Vagina (tissue), 2 donors: Measurements from ENCODE around the gene PRPF38B. TPM values are rescaled to one million over a fixed set of nuclear protein-coding genes. Genes with fewer than 3 reads are reported as not detected.

ENCODE experiments used
- DNase-seq, 2 donors: peaks; one replicate each; pipeline ENCODE4 v3.0.0-alpha.2; 2017; ENCODE audit errors: extremely low spot score in 2 of 2
- H3K27ac ChIP-seq: fragments of 200-600 bp; sonication (generic); one replicate; pipeline ENCODE4 v1.5.1; 2019
- H3K27me3 ChIP-seq: fragments of 200-600 bp; sonication (generic); one replicate; pipeline ENCODE4 v1.5.1; 2019
- H3K36me3 ChIP-seq, 2 donors: fragments of 200-600 bp; sonication (generic); one replicate each; pipeline ENCODE4 v1.5.1; 2017 to 2019
- H3K4me1 ChIP-seq: fragments of 200-600 bp; sonication (generic); one replicate; pipeline ENCODE4 v1.5.1; 2019
- H3K4me3 ChIP-seq, 2 donors: fragments of 200-600 bp; sonication (generic); 1 replicate in 1 of 2; 2 replicates in 1 of 2; pipeline ENCODE4 v1.5.1; 2016 to 2019
- H3K9me3 ChIP-seq: fragments of 200-600 bp; sonication (generic); one replicate; pipeline ENCODE4 v1.5.1; 2019
- POLR2A ChIP-seq, 2 donors: fragments of 450-650 bp; IDR thresholded peaks; one replicate each; pipeline ENCODE4 v1.6.1; 2017; ENCODE audit warnings: antibody characterized with exemption in 2 of 2, mild to moderate bottlenecking in 2 of 2, moderate library complexity in 2 of 2
- POLR2AphosphoS5 ChIP-seq, 2 donors: sonication (generic); formaldehyde crosslinking; IDR thresholded peaks; one replicate each; pipeline ENCODE4 v1.9.0; 2017; ENCODE audit warnings: antibody characterized with exemption in 2 of 2, mild to moderate bottlenecking in 2 of 2, low read depth in 1 of 2; ENCODE audit not compliant: insufficient read depth in 1 of 2
- intact Hi-C: fragments of 100-400 bp; cut with DNase I; formaldehyde crosslinking; loops from one replicate; pipeline ENCODE4 v1.15.1; 2023
- total RNA-seq: library from RNA; depleted of rRNA; stranded (reverse); fragments of >200 nt; gene quantifications from one replicate; pipeline ENCODE4 v1.2.3, GENCODE V29; 2016
- TF ChIP-seq, protein P1 (sequence below), 3 experiments: fragments of 450-650 bp in 2 of 3; fragments of 200-600 bp in 1 of 3; sonication (generic) in 1 of 3; IDR thresholded peaks; one replicate each; pipeline ENCODE4 v1.5.1; 2017 to 2019; ENCODE audit warnings: antibody characterized with exemption in 3 of 3, mild to moderate bottlenecking in 2 of 3, moderate library complexity in 2 of 3

Gene PRPF38B, protein sequence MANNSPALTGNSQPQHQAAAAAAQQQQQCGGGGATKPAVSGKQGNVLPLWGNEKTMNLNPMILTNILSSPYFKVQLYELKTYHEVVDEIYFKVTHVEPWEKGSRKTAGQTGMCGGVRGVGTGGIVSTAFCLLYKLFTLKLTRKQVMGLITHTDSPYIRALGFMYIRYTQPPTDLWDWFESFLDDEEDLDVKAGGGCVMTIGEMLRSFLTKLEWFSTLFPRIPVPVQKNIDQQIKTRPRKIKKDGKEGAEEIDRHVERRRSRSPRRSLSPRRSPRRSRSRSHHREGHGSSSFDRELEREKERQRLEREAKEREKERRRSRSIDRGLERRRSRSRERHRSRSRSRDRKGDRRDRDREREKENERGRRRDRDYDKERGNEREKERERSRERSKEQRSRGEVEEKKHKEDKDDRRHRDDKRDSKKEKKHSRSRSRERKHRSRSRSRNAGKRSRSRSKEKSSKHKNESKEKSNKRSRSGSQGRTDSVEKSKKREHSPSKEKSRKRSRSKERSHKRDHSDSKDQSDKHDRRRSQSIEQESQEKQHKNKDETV
- 27.0 TPM for total RNA-seq

DNA sequence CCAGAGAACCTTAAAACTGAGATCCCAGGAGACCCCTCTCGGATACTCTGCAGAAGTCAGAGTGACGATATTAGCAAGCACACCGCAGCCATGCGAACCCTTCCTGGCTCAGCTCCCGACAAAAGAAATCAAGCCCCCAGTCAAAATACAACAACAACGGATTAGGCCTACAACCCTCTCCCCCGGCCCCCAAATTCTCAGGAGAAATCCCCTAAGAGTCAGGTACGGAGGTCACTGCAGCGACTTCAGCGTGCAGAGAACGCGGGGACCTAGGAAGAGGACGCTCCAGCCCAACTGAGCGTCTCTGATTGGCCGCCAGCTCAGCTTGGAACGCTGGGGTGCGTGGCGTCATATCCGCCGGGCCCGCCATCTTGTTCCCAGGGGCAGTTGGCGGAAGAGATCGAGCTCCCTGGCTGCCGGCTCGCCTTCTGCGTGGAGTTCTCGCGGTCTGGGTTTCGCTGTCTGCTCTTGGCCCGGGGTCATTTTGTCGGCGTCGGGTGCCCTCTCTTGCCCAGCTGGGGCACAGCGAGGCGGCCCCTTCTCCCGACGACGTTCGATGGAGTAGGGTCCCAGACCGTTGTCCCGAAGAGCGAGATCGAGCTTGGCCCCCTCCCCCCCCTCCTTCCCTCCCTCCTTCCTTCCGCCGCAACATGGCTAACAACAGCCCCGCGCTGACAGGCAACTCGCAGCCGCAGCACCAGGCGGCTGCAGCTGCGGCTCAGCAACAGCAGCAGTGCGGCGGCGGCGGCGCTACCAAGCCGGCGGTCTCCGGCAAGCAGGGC, at the start of gene PRPF38B:
Gene PRPF38B, plus strand, starts transcription at position 369 of the 782 bp plus-strand sequence. Its CDS starts 282 bp downstream, at position 651.
- Histone ChIP-seq H3K27me3 (no peaks in the 10 kb centered on the region), H3K27ac (peak within 1 kb of the TSS; percentile 92), H3K4me1 (peaks cover 39% of the 10 kb centered on the region), H3K4me3 (peak within 1 kb of the TSS; percentile 73 to 90), H3K9me3 (no peaks in the 10 kb centered on the region), H3K36me3 (peaks cover 0 to 15% of the 10 kb centered on the region in 2 donors)
- DNase-seq: peak in 1 of 2 donors; percentile 93
- intact Hi-C loops: loop anchor here (5.0 kb wide), 1 partner anchor 125 kb away; no protein-coding TSS in a partner anchor
- TF ChIP-seq POLR2A (IDR thresholded peaks at IDR 0.05): peak in 1 of 2 donors; percentile 82
- TF ChIP-seq POLR2AphosphoS5 (IDR thresholded peaks at IDR 0.05; ENCODE audit: insufficient read depth in 1 of 2, low read depth in 1 of 2): peak; percentile 75 to 97
- TF ChIP-seq, protein P1, sequence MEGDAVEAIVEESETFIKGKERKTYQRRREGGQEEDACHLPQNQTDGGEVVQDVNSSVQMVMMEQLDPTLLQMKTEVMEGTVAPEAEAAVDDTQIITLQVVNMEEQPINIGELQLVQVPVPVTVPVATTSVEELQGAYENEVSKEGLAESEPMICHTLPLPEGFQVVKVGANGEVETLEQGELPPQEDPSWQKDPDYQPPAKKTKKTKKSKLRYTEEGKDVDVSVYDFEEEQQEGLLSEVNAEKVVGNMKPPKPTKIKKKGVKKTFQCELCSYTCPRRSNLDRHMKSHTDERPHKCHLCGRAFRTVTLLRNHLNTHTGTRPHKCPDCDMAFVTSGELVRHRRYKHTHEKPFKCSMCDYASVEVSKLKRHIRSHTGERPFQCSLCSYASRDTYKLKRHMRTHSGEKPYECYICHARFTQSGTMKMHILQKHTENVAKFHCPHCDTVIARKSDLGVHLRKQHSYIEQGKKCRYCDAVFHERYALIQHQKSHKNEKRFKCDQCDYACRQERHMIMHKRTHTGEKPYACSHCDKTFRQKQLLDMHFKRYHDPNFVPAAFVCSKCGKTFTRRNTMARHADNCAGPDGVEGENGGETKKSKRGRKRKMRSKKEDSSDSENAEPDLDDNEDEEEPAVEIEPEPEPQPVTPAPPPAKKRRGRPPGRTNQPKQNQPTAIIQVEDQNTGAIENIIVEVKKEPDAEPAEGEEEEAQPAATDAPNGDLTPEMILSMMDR (IDR thresholded peaks at IDR 0.05): no peak

DNA sequence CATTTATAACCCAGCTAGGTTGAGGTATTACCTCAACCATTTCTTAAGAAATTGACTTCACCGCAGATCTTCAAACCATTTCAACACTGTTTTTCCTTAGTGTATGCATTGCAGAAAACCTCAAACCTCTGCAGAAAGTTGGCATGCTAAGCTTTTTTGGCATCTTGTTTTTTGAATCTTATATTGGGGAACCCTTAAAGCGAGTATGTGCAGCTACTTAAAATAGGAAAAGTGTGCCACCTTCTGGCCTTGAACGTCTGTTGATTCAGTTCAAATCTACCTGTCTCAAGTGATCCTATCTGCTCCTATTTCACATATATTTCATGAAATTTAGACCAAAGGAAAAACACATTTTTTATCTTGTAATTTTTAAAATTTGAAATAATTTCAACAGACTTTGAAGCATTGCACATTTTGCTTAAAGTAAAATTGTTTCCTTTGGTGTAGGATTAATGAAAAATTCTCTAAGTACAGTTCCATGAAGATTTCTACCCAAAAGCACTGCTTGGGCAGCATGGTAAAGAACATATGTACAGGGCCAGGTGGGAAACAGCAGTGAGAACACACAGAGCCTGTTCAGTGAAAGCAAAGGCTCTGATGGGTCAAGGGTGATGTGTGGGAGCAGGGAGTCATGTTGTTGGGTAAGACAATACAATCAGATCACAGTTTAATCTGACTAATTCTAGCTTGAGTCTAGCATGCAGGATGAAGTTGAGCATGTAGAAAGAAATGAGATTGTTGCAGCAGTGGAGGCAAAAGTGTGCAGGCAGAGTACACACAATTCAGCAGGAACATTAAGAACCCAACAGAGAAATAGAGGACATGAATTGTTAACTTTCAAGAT, 48.4 kb upstream of the PRPF38B start:
- H3K4me3 ChIP-seq: no peak overlapping the region
- H3K36me3 ChIP-seq: no peaks in the 10 kb centered on the region
- no peaks in the 10 kb centered on the region for H3K27me3 ChIP-seq
- intact Hi-C loops: loop anchor here (2.0 kb wide), 1 partner anchor 131 kb away; no protein-coding TSS in a partner anchor
- no peaks in the 10 kb centered on the region for H3K9me3 ChIP-seq
- no peak for DNase-seq
- TF ChIP-seq, protein P1 (IDR thresholded peaks at IDR 0.05): peak; percentile 49 to 70 (median 57)
- TF ChIP-seq POLR2AphosphoS5 (IDR thresholded peaks at IDR 0.05; ENCODE audit: insufficient read depth in 1 of 2, low read depth in 1 of 2) (no peak), POLR2A (IDR thresholded peaks at IDR 0.05) (no peak)
- no peak overlapping the region for H3K27ac ChIP-seq
- peaks cover 15% of the 10 kb centered on the region for H3K4me1 ChIP-seq

DNA sequence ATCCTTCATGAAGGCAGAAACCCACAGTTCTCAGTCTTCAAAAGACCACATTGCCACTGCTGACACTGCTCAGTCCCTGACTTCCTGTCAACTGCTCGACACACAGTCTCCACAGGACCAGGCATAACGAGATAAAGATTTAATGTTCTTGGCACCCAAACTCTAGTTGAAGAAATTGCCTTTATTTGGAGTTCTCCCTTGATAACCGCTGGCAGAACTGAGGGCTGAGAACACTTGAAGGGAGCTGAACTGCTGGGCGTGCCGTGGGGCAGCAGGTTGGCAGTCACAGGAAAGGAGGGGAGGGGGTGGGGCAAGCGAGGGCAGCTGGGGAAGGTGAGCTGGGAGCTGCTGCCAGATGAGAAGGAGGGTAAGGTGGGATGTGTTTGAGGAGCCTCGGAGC, 47.1 kb upstream of the PRPF38B start:
- no peak for DNase-seq
- no peak overlapping the region for H3K4me3 ChIP-seq
- peaks cover 15% of the 10 kb centered on the region for H3K4me1 ChIP-seq
- H3K27ac ChIP-seq: no peak overlapping the region
- intact Hi-C loops: no loop called here
- no peaks in the 10 kb centered on the region for H3K9me3 ChIP-seq
- H3K36me3 ChIP-seq: no peaks in the 10 kb centered on the region
- no peaks in the 10 kb centered on the region for H3K27me3 ChIP-seq
- TF ChIP-seq, protein P1 (IDR thresholded peaks at IDR 0.05): no peak
- TF ChIP-seq POLR2A (IDR thresholded peaks at IDR 0.05) (no peak), POLR2AphosphoS5 (IDR thresholded peaks at IDR 0.05; ENCODE audit: insufficient read depth in 1 of 2, low read depth in 1 of 2) (no peak)

DNA sequence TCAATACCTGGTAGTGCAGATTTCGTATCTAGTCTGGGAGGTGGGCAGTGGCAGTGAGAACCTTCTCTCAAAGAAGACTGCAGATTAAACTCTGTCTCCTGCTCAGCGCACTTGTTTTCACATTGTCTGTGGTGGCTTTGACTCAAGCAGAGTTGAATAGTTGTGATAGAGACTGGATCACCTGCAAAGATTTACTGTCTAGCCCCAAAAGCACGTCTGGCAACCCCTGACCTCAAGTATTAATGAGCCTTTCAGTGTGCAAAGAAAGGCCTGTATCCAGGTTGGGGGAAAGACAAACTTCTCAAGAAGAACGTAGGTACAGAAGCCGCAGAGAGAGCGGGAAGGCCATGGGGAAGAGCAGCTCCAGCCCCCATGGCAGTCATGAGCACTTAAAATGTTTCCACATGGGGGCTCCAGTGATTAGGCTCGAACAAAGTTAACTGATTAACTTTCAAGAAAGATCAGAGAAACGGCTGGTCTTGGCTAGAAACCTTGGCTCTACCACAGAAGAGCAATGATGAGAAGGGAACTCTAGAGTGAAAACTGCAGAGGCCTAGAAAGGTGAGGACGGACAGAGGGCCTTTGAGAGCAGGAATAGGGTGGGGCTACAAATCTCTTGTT, 46.4 kb upstream of the PRPF38B start:
- intact Hi-C loops: no loop called here
- H3K27me3 ChIP-seq: no peaks in the 10 kb centered on the region
- TF ChIP-seq POLR2AphosphoS5 (IDR thresholded peaks at IDR 0.05; ENCODE audit: insufficient read depth in 1 of 2, low read depth in 1 of 2) (no peak), POLR2A (IDR thresholded peaks at IDR 0.05) (no peak)
- TF ChIP-seq, protein P1 (IDR thresholded peaks at IDR 0.05): no peak

More for the DNA sequence above, 46.4 kb upstream of the PRPF38B start:
- Histone ChIP-seq H3K4me3 (no peak overlapping the region), H3K9me3 (no peaks in the 10 kb centered on the region), H3K36me3 (no peaks in the 10 kb centered on the region), H3K4me1 (peaks cover 15% of the 10 kb centered on the region), H3K27ac (peak overlapping the region; percentile 66)
- DNase-seq: no peak
